ENCODE results near the gene B4GALT5.

DNA sequence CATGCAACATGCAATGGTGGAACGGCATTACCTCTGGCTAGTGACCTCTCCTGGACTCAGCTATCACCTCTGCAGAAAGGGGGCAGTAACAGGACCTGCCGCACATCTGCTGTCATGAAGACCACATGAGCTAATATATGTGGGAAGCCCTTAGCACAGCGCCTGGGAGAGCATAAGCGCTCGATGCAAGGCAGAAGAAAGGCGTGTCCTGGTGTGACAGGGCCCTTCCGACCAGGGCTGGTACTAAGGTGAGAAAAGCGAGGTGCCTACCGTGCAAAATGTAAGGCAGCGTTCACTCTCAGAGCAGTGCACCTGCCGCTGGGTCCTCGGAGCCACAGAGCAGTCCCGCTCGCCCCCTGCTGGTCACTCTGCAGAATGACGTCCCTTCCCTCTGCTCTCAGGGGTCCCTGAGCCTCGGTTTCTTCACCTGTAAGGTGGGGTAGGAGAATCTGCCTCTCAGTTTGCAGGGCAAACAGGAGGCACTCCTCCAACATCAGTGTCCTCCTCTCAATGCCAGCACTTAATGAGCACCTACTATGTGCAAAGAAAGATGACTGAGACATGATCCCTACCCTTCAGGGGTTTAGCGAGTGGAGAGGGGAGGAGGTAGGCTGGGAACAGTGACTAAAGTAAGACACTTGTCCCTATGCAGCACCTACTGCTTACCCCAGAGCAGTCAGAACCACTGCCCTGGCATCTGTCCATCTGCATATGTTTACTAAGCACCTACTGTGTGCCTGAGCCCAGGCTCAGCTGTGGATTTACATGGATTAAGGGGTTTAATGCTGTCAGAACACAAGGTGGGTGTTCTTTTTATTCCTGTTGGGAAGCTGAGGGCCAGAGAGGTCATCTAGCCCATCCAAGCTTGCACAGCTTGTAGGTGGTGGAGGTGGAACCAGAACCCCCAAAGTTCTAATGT, 104.7 kb downstream of the B4GALT5 start:
- no peak for TF ChIP-seq EZH2phosphoT487 (IDR thresholded peaks at IDR 0.05; ENCODE audit: low read depth)
- TF ChIP-seq, protein P1, sequence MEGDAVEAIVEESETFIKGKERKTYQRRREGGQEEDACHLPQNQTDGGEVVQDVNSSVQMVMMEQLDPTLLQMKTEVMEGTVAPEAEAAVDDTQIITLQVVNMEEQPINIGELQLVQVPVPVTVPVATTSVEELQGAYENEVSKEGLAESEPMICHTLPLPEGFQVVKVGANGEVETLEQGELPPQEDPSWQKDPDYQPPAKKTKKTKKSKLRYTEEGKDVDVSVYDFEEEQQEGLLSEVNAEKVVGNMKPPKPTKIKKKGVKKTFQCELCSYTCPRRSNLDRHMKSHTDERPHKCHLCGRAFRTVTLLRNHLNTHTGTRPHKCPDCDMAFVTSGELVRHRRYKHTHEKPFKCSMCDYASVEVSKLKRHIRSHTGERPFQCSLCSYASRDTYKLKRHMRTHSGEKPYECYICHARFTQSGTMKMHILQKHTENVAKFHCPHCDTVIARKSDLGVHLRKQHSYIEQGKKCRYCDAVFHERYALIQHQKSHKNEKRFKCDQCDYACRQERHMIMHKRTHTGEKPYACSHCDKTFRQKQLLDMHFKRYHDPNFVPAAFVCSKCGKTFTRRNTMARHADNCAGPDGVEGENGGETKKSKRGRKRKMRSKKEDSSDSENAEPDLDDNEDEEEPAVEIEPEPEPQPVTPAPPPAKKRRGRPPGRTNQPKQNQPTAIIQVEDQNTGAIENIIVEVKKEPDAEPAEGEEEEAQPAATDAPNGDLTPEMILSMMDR (IDR thresholded peaks at IDR 0.05; ENCODE audit: low read depth, low read length) = peak; percentile 99

Data from OCI-LY3 (cell line).